Measurements from ENCODE around the gene KCNQ4. TPM values are rescaled to one million over a fixed set of nuclear protein-coding genes. Genes with fewer than 3 reads are reported as not detected.

Gene KCNQ4
- total and polyA plus RNA-seq, 2 donors from 2014 or later, result 0.65 to 1.2 TPM

DNA sequence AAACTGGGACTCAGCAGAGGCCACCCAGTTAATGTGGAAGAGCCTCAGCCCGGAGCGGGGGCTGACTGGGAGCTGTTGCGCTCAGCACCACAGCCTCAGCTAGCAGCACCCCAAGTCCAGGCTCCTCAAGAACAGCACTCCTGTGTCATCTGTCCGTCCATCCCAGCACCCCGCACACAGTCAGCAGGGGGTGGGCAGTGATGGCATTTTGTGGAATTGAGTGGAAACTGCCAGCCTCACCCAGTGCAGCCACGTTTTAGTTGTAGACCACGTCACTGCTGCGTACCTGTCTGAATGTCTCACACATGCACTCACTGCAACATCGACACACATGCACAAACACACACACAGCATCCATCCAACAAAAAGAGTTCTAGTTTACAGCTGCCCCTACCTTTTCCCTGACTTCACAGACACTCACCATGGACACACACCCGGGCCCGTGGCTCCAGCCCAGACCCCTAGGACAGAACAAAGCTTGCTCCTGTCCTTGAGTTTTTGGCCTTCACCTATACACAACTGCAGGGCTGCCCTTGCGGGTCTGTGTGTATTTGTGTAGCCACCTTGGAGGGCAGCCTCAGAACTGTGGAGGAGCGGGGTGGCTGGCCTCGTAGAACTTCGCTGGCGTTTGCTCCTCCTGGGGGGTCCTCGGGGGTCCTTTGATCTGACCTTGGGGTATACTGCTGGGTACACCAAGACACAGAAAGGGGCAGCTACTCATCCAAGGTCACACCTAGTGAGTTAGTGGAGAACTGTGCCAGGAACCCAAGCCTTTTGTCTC, 5.2 kb downstream of the KCNQ4 start:
- no peaks in the 10 kb centered on the region for H3K4me1 ChIP-seq (ENCODE audit: control insufficient read depth in 2 of 3, insufficient read depth in 2 of 3, low read depth in 1 of 3, low read length in 3 of 3)
- TF ChIP-seq, protein P1, sequence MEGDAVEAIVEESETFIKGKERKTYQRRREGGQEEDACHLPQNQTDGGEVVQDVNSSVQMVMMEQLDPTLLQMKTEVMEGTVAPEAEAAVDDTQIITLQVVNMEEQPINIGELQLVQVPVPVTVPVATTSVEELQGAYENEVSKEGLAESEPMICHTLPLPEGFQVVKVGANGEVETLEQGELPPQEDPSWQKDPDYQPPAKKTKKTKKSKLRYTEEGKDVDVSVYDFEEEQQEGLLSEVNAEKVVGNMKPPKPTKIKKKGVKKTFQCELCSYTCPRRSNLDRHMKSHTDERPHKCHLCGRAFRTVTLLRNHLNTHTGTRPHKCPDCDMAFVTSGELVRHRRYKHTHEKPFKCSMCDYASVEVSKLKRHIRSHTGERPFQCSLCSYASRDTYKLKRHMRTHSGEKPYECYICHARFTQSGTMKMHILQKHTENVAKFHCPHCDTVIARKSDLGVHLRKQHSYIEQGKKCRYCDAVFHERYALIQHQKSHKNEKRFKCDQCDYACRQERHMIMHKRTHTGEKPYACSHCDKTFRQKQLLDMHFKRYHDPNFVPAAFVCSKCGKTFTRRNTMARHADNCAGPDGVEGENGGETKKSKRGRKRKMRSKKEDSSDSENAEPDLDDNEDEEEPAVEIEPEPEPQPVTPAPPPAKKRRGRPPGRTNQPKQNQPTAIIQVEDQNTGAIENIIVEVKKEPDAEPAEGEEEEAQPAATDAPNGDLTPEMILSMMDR (IDR thresholded peaks at IDR 0.05; ENCODE audit: borderline replicate concordance, extremely low read depth, insufficient read depth), result no peak
- DNase-seq (peak in 1 of 5 donors; percentile 47), FAIRE-seq (no peak)
- H3K9ac ChIP-seq (ENCODE audit: low read length in 3 of 3), result no peak overlapping the region
- no peak overlapping the region for H3K4me3 ChIP-seq (ENCODE audit: low read length in 3 of 3)
- intact Hi-C loops (cut with DNase I), result no loop called here
- no peak overlapping the region for H3K27ac ChIP-seq (ENCODE audit: low read depth in 2 of 2, low read length in 2 of 2)
- no peaks in the 10 kb centered on the region for H3K27me3 ChIP-seq (ENCODE audit: control insufficient read depth, insufficient read depth, low read length)
- H3K9me3 ChIP-seq (ENCODE audit: control insufficient read depth in 2 of 3, insufficient read depth in 1 of 3, low read length in 3 of 3), result no peaks in the 10 kb centered on the region
- no peaks in the 10 kb centered on the region for H3K36me3 ChIP-seq (ENCODE audit: control insufficient read depth in 2 of 3, insufficient read depth in 3 of 3, low read length in 3 of 3)

GRCh38 chr1:40789342-40789598, 5.7 kb downstream of the KCNQ4 start:
- no peaks in the 10 kb centered on the region for H3K27me3 ChIP-seq (ENCODE audit: control insufficient read depth, insufficient read depth, low read length)
- H3K9ac ChIP-seq (ENCODE audit: low read length in 3 of 3), result no peak overlapping the region
- H3K4me3 ChIP-seq (ENCODE audit: low read length in 3 of 3), result no peak overlapping the region
- DNase-seq (no peak), FAIRE-seq (no peak)
- H3K27ac ChIP-seq (ENCODE audit: low read depth in 2 of 2, low read length in 2 of 2), result no peak overlapping the region
- H3K36me3 ChIP-seq (ENCODE audit: control insufficient read depth in 2 of 3, insufficient read depth in 3 of 3, low read length in 3 of 3), result no peaks in the 10 kb centered on the region
- intact Hi-C loops (cut with DNase I), result no loop called here
- no peaks in the 10 kb centered on the region for H3K9me3 ChIP-seq (ENCODE audit: control insufficient read depth in 2 of 3, insufficient read depth in 1 of 3, low read length in 3 of 3)
- TF ChIP-seq, protein P1 (IDR thresholded peaks at IDR 0.05; ENCODE audit: borderline replicate concordance, extremely low read depth, insufficient read depth), result no peak
- H3K4me1 ChIP-seq (ENCODE audit: control insufficient read depth in 2 of 3, insufficient read depth in 2 of 3, low read depth in 1 of 3, low read length in 3 of 3), result no peaks in the 10 kb centered on the region

DNA sequence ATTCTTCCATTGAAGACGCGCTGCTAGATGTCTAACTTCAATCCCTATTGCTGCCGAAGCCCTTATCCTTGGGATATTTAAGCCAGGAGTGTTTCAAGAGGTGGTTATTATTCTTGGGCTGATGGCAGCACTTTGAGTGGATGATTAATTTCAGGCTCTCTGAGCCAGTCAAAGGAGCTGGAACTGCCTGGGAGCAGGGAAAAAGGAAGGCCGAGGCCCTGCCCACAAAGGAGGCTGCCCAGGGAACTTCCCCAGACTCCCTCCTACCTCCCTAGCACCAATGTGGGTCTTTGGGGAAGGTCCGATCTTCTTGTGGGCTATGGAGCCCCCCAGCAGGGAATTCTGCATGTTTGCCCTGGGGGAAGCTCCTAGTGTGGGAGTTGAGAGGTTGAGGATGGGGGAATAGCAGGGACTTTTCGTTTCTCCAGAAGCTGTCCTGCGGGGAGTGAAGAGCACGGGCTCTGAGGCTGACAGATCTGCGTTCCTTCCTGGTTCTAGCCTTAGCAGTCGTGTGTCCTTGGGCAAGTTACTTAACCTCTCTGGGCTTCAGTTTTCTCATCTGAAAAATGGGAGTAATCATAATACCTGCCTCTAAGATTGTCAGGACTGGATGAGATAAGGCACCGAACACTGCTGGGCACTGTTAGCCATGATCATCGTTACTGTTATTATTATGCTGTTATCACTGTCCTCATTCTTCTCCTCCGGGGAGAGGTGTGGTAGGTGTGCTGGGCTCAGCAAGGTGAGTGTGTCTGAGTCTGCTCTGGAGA, 6.3 kb downstream of the KCNQ4 start:
- Histone ChIP-seq H3K27ac (ENCODE audit: low read depth in 2 of 2, low read length in 2 of 2) (no peak overlapping the region), H3K36me3 (ENCODE audit: control insufficient read depth in 2 of 3, insufficient read depth in 3 of 3, low read length in 3 of 3) (no peaks in the 10 kb centered on the region), H3K9ac (ENCODE audit: low read length in 3 of 3) (no peak overlapping the region), H3K9me3 (ENCODE audit: control insufficient read depth in 2 of 3, insufficient read depth in 1 of 3, low read length in 3 of 3) (no peaks in the 10 kb centered on the region), H3K4me1 (ENCODE audit: control insufficient read depth in 2 of 3, insufficient read depth in 2 of 3, low read depth in 1 of 3, low read length in 3 of 3) (no peaks in the 10 kb centered on the region), H3K27me3 (ENCODE audit: control insufficient read depth, insufficient read depth, low read length) (no peaks in the 10 kb centered on the region), H3K4me3 (ENCODE audit: low read length in 3 of 3) (no peak overlapping the region)
- DNase-seq (peak in 1 of 5 donors; percentile 30), FAIRE-seq (no peak)
- TF ChIP-seq, protein P1 (IDR thresholded peaks at IDR 0.05; ENCODE audit: borderline replicate concordance, extremely low read depth, insufficient read depth), result no peak
- intact Hi-C loops (cut with DNase I), result no loop called here

Data from kidney (tissue), 14 donors.